HEK293 (cell line): ENCODE measurements around the gene ALOXE3.

ENCODE experiments used
- GLI4 ChIP-seq: fragments of 450-650 bp; formaldehyde crosslinking; IDR thresholded peaks from 2 replicates; pipeline ENCODE4 v1.5.1; 2016; ENCODE audit warnings: missing biosample characterization, missing genetic modification characterization
- HOXA7 ChIP-seq: sonication (generic); formaldehyde crosslinking; IDR thresholded peaks from 2 replicates; pipeline ENCODE4 v1.8.1; 2022; ENCODE audit warnings: missing genetic modification reagents, borderline replicate concordance
- IKZF3 ChIP-seq: fragments of 450-650 bp; IDR thresholded peaks from 2 replicates; pipeline ENCODE4 v1.5.0; 2018; ENCODE audit warnings: missing biosample characterization, mild to moderate bottlenecking, missing genetic modification characterization, moderate library complexity
- SCRT2 ChIP-seq: fragments of 450-650 bp; formaldehyde crosslinking; IDR thresholded peaks from 2 replicates; pipeline ENCODE4 v1.5.1; 2016; ENCODE audit warnings: missing biosample characterization, missing genetic modification characterization
- SETDB1 ChIP-seq: IDR thresholded peaks from one replicate; pipeline ENCODE4 v1.6.1; 2017; ENCODE audit warnings: mild to moderate bottlenecking, low read length, moderate library complexity, mixed read lengths; ENCODE audit not compliant: insufficient read length
- SP3 ChIP-seq: fragments of 450-650 bp; formaldehyde crosslinking; IDR thresholded peaks from 2 replicates; pipeline ENCODE4 v1.5.1; 2016; ENCODE audit warnings: missing biosample characterization, missing genetic modification characterization
- TCF7L2 ChIP-seq: IDR thresholded peaks from 2 replicates; pipeline ENCODE4 v1.6.1; 2011; ENCODE audit warnings: low read depth, mild to moderate bottlenecking, inconsistent platforms, low read length, moderate library complexity, borderline replicate concordance
- YY2 ChIP-seq: fragments of 450-650 bp; formaldehyde crosslinking; IDR thresholded peaks from 2 replicates; pipeline ENCODE4 v1.5.1; 2016; ENCODE audit warnings: missing biosample characterization, missing genetic modification characterization
- ZBTB1 ChIP-seq: fragments of 450-650 bp; formaldehyde crosslinking; IDR thresholded peaks from 2 replicates; pipeline ENCODE4 v1.5.1; 2016; ENCODE audit warnings: missing biosample characterization, missing genetic modification characterization
- ZBTB20 ChIP-seq: fragments of 450-650 bp; formaldehyde crosslinking; IDR thresholded peaks from 2 replicates; pipeline ENCODE4 v1.5.1; 2016; ENCODE audit warnings: missing biosample characterization, missing genetic modification characterization
- ZBTB48 ChIP-seq: fragments of 450-650 bp; formaldehyde crosslinking; IDR thresholded peaks from 2 replicates; pipeline ENCODE4 v1.5.1; 2016; ENCODE audit warnings: missing biosample characterization, missing genetic modification characterization
- ZFHX2 ChIP-seq: fragments of 450-650 bp; formaldehyde crosslinking; conservative IDR thresholded peaks from 2 replicates; pipeline ENCODE4 v1.5.1; 2016; ENCODE audit warnings: missing biosample characterization, missing genetic modification characterization
- ZNF114 ChIP-seq: fragments of 450-650 bp; formaldehyde crosslinking; IDR thresholded peaks from 2 replicates; pipeline ENCODE4 v1.5.0; 2017; ENCODE audit warnings: missing biosample characterization, missing genetic modification characterization
- ZNF157 ChIP-seq: fragments of 450-650 bp; formaldehyde crosslinking; IDR thresholded peaks from 2 replicates; pipeline ENCODE4 v1.5.1; 2016; ENCODE audit warnings: missing biosample characterization, missing genetic modification characterization
- ZNF16 ChIP-seq: fragments of 450-650 bp; formaldehyde crosslinking; IDR thresholded peaks from 2 replicates; pipeline ENCODE4 v1.5.1; 2016; ENCODE audit warnings: low read depth, missing biosample characterization, missing genetic modification characterization
- ZNF202 ChIP-seq: fragments of 450-650 bp; formaldehyde crosslinking; IDR thresholded peaks from 2 replicates; pipeline ENCODE4 v1.5.1; 2016; ENCODE audit warnings: missing biosample characterization, missing genetic modification characterization, borderline replicate concordance
- ZNF214 ChIP-seq: fragments of 450-650 bp; formaldehyde crosslinking; IDR thresholded peaks from 2 replicates; pipeline ENCODE4 v1.5.1; 2017; ENCODE audit warnings: missing biosample characterization, mild to moderate bottlenecking, missing genetic modification characterization, borderline replicate concordance
- ZNF24 ChIP-seq: fragments of 450-650 bp; formaldehyde crosslinking; IDR thresholded peaks from 2 replicates; pipeline ENCODE4 v1.5.1; 2016; ENCODE audit warnings: missing biosample characterization, missing genetic modification characterization
- ZNF266 ChIP-seq: fragments of 450-650 bp; formaldehyde crosslinking; IDR thresholded peaks from 2 replicates; pipeline ENCODE4 v1.5.1; 2016; ENCODE audit warnings: missing biosample characterization, missing genetic modification characterization, low read depth
- ZNF324 ChIP-seq: fragments of 450-650 bp; formaldehyde crosslinking; IDR thresholded peaks from 2 replicates; pipeline ENCODE4 v1.5.1; 2016; ENCODE audit warnings: missing biosample characterization, missing genetic modification characterization
- ZNF394 ChIP-seq: fragments of 450-650 bp; formaldehyde crosslinking; IDR thresholded peaks from 2 replicates; pipeline ENCODE4 v1.5.1; 2016; ENCODE audit warnings: missing biosample characterization, missing genetic modification characterization, mild to moderate bottlenecking, moderate library complexity, borderline replicate concordance
- ZNF416 ChIP-seq: fragments of 450-650 bp; formaldehyde crosslinking; IDR thresholded peaks from 2 replicates; pipeline ENCODE4 v1.5.1; 2016; ENCODE audit warnings: missing biosample characterization, missing genetic modification characterization
- ZNF510 ChIP-seq: fragments of 450-650 bp; formaldehyde crosslinking; IDR thresholded peaks from 2 replicates; pipeline ENCODE4 v1.5.1; 2018; ENCODE audit warnings: mild to moderate bottlenecking, missing genetic modification characterization, missing biosample characterization; ENCODE audit not compliant: insufficient replicate concordance
- ZNF558 ChIP-seq: fragments of 450-650 bp; formaldehyde crosslinking; IDR thresholded peaks from 2 replicates; pipeline ENCODE4 v1.5.1; 2016; ENCODE audit warnings: missing biosample characterization, missing genetic modification characterization
- ZNF707 ChIP-seq: fragments of 450-650 bp; formaldehyde crosslinking; IDR thresholded peaks from 2 replicates; pipeline ENCODE4 v1.5.1; 2016; ENCODE audit warnings: missing biosample characterization, missing genetic modification characterization
- ZNF791 ChIP-seq: fragments of 450-650 bp; formaldehyde crosslinking; IDR thresholded peaks from 2 replicates; pipeline ENCODE4 v1.5.1; 2016; ENCODE audit warnings: missing biosample characterization, missing genetic modification characterization
- ZNF792 ChIP-seq: fragments of 450-650 bp; formaldehyde crosslinking; IDR thresholded peaks from 2 replicates; pipeline ENCODE4 v1.5.1; 2016; ENCODE audit warnings: missing biosample characterization, missing genetic modification characterization
- TF ChIP-seq, protein P1 (sequence below): fragments of 450-650 bp; formaldehyde crosslinking; IDR thresholded peaks from 2 replicates; pipeline ENCODE4 v1.5.1; 2016; ENCODE audit warnings: missing biosample characterization, missing genetic modification characterization
- TF ChIP-seq, protein P2 (sequence below): fragments of 450-650 bp; formaldehyde crosslinking; optimal IDR thresholded peaks from 2 replicates; pipeline ENCODE3; 2016; ENCODE audit warnings: missing biosample characterization, mild to moderate bottlenecking, missing genetic modification characterization
- TF ChIP-seq, protein P3 (sequence below): fragments of 450-650 bp; formaldehyde crosslinking; IDR thresholded peaks from 2 replicates; pipeline ENCODE4 v1.5.1; 2016; ENCODE audit warnings: missing biosample characterization, missing genetic modification characterization
- TF ChIP-seq, protein P4 (sequence below): fragments of 450-650 bp; formaldehyde crosslinking; IDR thresholded peaks from 2 replicates; pipeline ENCODE4 v1.5.1; 2017; ENCODE audit warnings: missing biosample characterization, missing genetic modification characterization
- TF ChIP-seq, protein P5 (sequence below): fragments of 450-650 bp; formaldehyde crosslinking; IDR thresholded peaks from 2 replicates; pipeline ENCODE4 v1.5.1; 2016; ENCODE audit warnings: missing biosample characterization, missing genetic modification characterization

ALOXE3 gene

DNA sequence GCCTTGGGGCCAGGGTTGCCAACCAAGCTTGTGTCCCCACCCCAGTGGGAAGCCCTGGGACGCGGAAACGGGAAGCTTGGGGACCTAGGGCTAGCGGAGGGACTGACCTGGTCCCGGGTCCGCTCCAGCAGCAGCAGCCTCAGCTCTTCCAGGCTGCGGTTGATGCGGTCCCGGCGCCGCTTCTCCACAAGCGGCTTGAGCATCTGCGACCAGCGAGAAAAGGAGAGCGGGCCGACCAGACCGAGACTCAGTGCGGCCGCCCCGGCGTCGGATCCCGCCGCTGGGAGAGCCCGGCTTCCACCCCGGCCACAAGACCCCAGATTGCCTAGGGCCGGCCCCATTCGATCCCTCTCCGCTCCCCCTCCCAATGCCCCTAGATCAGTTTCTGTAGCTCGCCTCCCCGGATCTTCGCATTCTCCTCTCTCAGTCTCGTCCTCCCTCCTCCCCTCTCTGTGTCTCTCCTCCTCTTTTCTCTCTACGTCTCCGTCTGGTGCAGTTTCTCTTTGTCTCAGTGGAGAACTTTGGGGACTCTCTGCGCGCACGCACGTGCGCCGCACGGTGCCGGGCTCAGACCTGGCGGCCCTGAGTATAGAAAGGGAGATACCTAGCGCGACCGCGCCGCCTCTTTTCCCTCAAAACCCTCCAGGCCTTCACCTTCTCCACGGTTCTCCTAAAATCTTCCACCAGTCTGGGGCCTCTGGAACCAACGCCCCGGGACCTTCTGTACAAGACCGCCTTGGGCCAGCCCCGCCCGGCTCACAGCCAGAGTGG, 4.8 kb upstream of the ALOXE3 start (continued):
- TF ChIP-seq ZNF266 (no peak), ZFHX2 (tag by site-specific recombination) (no peak), ZNF16 (tag by site-specific recombination) (no peak), TCF7L2 (no peak), ZNF114 (no peak), ZNF707 (tag by site-specific recombination) (no peak), ZNF792 (tag by site-specific recombination) (no peak; the same call in 1 of the 2 replicates), ZNF791 (tag by site-specific recombination) (no peak), ZBTB48 (tag by site-specific recombination) (0 out of 2 replicates have a peak, but pooled peaks have one; percentile 9), ZNF510 (no peak), ZNF202 (no peak), ZBTB20 (tag by site-specific recombination) (peak; percentile 54), ZNF214 (tag by site-specific recombination) (no peak), ZNF416 (tag by site-specific recombination) (no peak), ZNF558 (no peak), SETDB1 (no peak), ZBTB1 (tag by site-specific recombination) (no peak), ZNF394 (peak; percentile 61; the same call in 1 of the 2 replicates), SP3 (no peak), GLI4 (tag by site-specific recombination) (no peak), ZNF157 (no peak), ZNF24 (peak; percentile 19; the same call in 1 of the 2 replicates), IKZF3 (tag by site-specific recombination) (peak; percentile 4; the same call in 1 of the 2 replicates), HOXA7 (CRISPR knock-in tag) (no peak), SCRT2 (tag by site-specific recombination) (no peak), YY2 (no peak), ZNF324 (tag by site-specific recombination) (no peak)
- TF ChIP-seq, protein P1, sequence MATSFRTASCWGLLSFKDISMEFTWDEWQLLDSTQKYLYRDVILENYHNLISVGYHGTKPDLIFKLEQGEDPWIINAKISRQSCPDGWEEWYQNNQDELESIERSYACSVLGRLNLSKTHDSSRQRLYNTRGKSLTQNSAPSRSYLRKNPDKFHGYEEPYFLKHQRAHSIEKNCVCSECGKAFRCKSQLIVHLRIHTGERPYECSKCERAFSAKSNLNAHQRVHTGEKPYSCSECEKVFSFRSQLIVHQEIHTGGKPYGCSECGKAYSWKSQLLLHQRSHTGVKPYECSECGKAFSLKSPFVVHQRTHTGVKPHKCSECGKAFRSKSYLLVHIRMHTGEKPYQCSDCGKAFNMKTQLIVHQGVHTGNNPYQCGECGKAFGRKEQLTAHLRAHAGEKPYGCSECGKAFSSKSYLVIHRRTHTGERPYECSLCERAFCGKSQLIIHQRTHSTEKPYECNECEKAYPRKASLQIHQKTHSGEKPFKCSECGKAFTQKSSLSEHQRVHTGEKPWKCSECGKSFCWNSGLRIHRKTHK (tag by site-specific recombination), result no peak
- TF ChIP-seq, protein P2, sequence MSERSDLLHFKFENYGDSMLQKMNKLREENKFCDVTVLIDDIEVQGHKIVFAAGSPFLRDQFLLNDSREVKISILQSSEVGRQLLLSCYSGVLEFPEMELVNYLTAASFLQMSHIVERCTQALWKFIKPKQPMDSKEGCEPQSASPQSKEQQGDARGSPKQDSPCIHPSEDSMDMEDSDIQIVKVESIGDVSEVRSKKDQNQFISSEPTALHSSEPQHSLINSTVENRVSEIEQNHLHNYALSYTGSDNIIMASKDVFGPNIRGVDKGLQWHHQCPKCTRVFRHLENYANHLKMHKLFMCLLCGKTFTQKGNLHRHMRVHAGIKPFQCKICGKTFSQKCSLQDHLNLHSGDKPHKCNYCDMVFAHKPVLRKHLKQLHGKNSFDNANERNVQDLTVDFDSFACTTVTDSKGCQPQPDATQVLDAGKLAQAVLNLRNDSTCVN (tag by site-specific recombination), result peak; percentile 67
- TF ChIP-seq, protein P3, sequence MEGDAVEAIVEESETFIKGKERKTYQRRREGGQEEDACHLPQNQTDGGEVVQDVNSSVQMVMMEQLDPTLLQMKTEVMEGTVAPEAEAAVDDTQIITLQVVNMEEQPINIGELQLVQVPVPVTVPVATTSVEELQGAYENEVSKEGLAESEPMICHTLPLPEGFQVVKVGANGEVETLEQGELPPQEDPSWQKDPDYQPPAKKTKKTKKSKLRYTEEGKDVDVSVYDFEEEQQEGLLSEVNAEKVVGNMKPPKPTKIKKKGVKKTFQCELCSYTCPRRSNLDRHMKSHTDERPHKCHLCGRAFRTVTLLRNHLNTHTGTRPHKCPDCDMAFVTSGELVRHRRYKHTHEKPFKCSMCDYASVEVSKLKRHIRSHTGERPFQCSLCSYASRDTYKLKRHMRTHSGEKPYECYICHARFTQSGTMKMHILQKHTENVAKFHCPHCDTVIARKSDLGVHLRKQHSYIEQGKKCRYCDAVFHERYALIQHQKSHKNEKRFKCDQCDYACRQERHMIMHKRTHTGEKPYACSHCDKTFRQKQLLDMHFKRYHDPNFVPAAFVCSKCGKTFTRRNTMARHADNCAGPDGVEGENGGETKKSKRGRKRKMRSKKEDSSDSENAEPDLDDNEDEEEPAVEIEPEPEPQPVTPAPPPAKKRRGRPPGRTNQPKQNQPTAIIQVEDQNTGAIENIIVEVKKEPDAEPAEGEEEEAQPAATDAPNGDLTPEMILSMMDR (tag by site-specific recombination), result 0 out of 2 replicates have a peak, but pooled peaks have one; percentile 22
- TF ChIP-seq, protein P4, sequence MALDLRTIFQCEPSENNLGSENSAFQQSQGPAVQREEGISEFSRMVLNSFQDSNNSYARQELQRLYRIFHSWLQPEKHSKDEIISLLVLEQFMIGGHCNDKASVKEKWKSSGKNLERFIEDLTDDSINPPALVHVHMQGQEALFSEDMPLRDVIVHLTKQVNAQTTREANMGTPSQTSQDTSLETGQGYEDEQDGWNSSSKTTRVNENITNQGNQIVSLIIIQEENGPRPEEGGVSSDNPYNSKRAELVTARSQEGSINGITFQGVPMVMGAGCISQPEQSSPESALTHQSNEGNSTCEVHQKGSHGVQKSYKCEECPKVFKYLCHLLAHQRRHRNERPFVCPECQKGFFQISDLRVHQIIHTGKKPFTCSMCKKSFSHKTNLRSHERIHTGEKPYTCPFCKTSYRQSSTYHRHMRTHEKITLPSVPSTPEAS (tag by site-specific recombination), result no peak
- TF ChIP-seq, protein P5, sequence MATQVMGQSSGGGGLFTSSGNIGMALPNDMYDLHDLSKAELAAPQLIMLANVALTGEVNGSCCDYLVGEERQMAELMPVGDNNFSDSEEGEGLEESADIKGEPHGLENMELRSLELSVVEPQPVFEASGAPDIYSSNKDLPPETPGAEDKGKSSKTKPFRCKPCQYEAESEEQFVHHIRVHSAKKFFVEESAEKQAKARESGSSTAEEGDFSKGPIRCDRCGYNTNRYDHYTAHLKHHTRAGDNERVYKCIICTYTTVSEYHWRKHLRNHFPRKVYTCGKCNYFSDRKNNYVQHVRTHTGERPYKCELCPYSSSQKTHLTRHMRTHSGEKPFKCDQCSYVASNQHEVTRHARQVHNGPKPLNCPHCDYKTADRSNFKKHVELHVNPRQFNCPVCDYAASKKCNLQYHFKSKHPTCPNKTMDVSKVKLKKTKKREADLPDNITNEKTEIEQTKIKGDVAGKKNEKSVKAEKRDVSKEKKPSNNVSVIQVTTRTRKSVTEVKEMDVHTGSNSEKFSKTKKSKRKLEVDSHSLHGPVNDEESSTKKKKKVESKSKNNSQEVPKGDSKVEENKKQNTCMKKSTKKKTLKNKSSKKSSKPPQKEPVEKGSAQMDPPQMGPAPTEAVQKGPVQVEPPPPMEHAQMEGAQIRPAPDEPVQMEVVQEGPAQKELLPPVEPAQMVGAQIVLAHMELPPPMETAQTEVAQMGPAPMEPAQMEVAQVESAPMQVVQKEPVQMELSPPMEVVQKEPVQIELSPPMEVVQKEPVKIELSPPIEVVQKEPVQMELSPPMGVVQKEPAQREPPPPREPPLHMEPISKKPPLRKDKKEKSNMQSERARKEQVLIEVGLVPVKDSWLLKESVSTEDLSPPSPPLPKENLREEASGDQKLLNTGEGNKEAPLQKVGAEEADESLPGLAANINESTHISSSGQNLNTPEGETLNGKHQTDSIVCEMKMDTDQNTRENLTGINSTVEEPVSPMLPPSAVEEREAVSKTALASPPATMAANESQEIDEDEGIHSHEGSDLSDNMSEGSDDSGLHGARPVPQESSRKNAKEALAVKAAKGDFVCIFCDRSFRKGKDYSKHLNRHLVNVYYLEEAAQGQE (tag by site-specific recombination), result no peak
